Keratinocyte (primary cell): ENCODE results near the gene ING4.

Source experiments
- EZH2 ChIP-seq: IDR thresholded peaks from one replicate; pipeline ENCODE4 v1.6.1; 2012; ENCODE audit warnings: inconsistent platforms, mild to moderate bottlenecking, low read length, moderate library complexity
- TF ChIP-seq, protein P1 (sequence below), 3 experiments: IDR thresholded peaks in 1 of 3; conservative IDR thresholded peaks in 1 of 3; optimal IDR thresholded peaks in 1 of 3; 2 replicates in 2 of 3; 3 replicates in 1 of 3; pipeline versions ENCODE3 to v1.5.1; 2011; ENCODE audit warnings: low read length in 3 of 3, mild to moderate bottlenecking in 3 of 3, moderate library complexity in 2 of 3, control low read depth in 1 of 3, inconsistent platforms in 1 of 3; ENCODE audit not compliant: insufficient read depth in 2 of 3; ENCODE audit errors: extremely low read depth in 1 of 3

DNA sequence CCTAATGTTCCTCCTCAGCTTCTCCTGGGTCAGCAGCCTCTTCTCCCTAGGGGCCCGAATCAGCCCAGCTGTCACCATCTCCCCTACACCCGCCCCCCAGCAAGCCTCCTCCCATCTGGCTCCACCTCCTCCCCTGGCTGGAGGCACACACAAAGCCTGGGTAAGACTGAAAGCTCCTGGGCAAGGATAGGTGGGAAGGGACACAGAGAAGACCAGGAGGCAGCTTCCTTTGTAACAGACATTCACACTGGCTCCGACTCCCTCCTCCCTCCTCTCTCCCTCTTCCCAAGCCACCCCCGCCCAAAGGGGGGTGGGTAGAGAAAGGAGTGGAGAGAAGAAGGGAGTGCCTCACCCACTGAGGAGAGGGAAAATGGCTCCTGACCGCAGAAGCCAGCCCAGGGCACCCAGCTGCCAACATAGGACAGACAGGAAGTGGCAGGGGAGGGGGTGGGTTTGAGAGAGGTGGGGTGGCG, 59.8 kb downstream of the ING4 start:
- TF ChIP-seq, protein P1, sequence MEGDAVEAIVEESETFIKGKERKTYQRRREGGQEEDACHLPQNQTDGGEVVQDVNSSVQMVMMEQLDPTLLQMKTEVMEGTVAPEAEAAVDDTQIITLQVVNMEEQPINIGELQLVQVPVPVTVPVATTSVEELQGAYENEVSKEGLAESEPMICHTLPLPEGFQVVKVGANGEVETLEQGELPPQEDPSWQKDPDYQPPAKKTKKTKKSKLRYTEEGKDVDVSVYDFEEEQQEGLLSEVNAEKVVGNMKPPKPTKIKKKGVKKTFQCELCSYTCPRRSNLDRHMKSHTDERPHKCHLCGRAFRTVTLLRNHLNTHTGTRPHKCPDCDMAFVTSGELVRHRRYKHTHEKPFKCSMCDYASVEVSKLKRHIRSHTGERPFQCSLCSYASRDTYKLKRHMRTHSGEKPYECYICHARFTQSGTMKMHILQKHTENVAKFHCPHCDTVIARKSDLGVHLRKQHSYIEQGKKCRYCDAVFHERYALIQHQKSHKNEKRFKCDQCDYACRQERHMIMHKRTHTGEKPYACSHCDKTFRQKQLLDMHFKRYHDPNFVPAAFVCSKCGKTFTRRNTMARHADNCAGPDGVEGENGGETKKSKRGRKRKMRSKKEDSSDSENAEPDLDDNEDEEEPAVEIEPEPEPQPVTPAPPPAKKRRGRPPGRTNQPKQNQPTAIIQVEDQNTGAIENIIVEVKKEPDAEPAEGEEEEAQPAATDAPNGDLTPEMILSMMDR (optimal IDR thresholded peaks at IDR 0.05 in 1 of 3, IDR thresholded peaks at IDR 0.05 in 1 of 3, conservative IDR thresholded peaks at IDR 0.05 in 1 of 3; ENCODE audit: extremely low read depth in 1 of 3, insufficient read depth in 2 of 3, low read length in 3 of 3) = no peak
- TF ChIP-seq EZH2 = no peak
